HG02970 (cell line): ENCODE results near the gene LRRC3B.

Experiments
- ATAC-seq: cut with Tn5 transposase; IDR thresholded peaks from one replicate; pipeline ENCODE4 v1.9.1; 2021; ENCODE audit warnings: mild to moderate bottlenecking, moderate library complexity, moderate number of reproducible peaks; ENCODE audit not compliant: unreplicated experiment, low FRiP score

The LRRC3B gene

DNA sequence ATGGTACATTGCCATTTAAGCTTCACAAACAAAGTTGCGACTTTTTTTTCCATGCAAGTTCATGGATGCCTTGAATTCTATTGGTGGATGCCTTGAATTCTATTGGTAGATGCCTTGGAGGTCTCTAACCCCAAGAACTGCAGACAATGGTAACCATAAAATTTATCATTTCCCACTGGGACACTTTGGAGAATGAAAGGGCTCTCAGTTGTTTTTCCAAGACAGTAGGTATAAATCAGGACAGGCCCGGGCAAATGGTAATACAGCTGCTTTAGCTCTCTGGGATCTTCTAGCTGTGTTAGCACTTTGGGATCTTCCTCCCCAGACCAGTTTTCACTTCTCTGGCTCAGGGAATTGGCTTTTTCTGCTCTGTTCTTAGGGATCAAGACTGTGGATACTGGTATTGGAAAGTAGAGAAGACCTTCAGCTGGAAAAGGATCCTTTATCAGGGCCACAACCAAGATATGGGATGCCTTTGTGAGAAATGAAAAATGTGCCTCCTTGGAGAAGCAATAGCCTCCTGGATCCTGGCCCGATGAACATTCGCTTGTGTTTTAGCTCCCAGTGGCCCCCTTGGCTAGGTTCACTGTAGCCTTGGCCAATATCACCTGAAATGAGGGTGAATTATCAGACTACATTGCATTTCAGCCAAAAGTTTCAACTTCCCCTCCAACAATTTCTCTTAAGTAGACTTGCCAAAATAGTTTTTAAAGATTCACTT, 8.3 kb downstream of the LRRC3B start:
- no peak for ATAC-seq

DNA sequence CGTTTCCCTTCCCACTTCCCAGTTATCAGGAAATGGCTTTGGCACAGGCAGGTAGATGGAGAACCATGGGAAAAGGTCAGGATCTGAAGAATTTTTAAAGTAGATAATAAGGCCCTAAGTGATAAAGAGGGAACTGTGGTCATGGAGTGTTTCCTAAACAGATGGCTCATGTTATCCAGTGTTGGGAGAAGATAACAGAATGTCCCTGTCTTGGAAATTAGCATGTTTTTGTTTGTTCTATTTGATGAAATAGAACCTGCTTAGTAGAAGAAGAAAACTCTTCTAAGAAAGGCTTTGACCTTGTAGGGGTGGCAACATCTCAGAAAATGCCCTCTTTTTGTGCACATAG, 8.8 kb downstream of the LRRC3B start:
- ATAC-seq, result no peak

DNA sequence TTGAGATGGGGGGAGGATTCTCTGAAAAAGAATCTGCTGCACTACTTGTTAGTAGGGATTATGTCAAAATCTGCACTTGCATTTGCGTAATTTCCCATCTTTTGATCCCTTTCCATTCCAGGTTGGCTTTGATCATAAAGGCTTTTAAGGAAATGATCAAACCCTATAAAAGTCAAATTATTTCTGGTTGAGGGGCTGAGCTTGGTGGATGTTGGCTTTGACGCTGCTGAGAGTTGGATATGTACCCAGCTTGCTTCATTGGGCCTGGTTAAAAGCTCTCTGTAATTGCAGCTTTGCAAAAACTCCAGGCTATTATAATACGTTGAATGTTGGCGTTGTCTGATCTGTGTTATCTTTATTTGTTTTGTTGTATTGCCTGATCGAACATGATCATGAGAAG, 12.0 kb downstream of the LRRC3B start:
- ATAC-seq, result no peak

DNA sequence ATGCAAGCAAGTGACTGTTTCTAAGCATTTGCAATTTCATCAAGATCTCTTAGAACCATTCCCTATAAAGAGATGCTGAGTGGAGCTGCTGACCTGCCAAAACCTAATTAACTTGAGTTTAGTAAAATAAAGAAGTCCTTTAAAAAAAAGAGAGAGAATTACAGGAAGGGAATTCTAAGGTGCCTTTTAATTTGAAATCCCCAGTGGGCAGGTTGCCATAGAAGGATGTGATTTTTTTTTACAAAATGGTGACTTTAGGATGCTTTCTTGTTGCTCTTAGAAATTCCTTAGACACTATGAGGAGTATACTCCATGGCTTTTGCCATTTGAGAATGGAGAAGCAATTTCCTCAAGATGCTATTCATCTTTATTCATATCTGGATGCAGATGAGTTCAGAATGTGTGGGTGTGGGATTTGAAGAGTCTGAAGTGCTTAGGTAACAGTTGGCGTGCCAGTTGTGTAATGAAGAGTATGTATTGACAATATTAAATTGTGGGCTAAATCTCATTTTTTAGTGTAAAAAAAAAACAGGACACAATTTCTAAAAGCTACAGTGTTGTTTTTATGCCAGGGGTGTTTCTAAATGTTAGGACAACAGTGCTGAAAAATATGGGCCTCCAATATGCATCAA, 13.6 kb downstream of the LRRC3B start:
- no peak for ATAC-seq

DNA sequence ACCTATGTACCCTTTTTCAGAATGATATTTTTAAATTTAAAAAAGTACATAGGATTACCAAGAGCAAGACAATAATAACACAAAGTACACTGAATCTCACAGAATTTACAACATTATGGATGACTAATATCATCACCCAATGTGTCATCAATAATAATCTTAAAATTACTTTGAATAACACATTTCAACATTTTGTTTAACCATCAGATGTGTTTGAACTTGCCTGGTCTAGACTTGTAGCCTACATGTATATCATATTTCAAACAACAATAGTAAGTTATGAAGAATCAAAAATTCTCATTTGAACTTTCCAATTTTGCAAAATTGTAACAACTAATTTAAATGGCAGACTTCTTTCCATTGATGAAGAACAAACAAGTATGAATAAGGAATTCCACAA, 15.1 kb downstream of the LRRC3B start:
- no peak for ATAC-seq

DNA sequence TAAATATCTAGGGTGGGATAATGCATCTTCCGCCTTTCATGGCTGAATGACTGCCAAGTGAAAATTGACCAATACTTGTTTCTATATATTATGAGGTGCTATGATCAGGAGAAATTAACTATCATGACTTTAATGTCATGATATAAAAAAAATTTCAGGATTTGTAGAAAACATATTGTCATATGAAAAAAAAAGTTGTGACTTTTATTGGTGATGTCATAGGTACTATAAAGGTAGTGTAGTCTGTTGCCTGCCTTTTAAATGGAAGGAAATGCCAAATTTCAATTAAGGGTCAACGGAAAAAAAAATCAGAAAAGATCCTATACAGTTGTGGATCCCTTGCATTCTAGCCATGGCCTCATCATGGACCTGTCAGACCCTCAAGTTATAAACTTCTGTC, 15.5 kb downstream of the LRRC3B start:
- no peak for ATAC-seq

DNA sequence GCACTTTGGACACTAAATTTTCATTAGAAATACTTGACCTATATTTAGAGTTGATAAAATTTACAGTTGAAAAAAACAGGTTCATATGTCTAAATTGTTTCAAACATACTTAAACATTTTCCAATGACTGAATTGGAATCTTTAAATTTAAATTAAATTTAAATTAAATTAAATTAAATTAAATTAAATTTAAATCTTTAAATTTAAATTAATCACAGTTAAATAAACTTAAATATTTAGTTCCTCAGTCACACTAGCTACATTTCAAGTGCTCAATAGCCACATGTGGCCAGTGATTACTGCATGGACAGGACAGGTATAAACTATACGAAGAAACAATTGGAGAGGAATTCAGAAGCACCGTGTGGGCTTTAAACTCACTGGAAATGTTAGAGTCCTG, 16.8 kb downstream of the LRRC3B start:
- ATAC-seq, result no peak

DNA sequence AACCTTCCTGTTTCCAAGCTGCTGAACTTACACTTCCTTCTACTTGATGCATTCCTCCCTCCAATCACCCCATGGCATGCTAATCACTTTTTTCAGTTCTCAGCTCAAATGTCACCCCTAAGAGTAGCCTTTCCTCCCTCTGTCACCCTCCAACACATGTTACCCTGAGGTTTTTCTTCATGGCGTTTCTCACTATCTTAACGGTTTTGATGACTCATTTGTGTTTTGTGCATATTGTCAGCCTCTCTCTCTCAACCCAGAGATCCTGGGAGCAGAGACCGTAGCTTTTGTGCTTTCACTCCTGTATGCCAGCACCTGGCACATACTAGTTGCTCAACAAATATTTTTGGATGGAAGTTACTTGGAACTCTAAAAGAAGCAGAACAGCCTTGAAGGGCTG, 24.5 kb downstream of the LRRC3B start:
- no peak for ATAC-seq

DNA sequence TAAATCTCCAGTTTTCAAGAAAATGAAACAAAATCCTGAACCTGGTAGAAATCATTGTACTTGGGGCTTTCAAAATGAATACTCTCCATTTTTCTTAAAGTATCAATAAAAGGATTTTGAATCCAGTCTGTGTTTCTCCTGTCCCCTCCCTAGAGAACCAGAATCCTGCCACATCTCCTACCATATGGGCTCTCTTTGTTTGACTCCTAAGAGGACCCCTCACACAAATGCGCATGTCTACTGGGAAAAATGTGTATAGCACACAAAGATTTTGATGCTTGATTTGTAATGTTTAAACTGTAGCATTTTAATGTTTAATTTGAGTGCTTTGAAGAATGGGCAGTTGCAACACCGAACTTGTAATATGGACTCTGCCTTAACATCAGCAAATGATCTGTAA, 25.9 kb downstream of the LRRC3B start:
- ATAC-seq, result no peak

DNA sequence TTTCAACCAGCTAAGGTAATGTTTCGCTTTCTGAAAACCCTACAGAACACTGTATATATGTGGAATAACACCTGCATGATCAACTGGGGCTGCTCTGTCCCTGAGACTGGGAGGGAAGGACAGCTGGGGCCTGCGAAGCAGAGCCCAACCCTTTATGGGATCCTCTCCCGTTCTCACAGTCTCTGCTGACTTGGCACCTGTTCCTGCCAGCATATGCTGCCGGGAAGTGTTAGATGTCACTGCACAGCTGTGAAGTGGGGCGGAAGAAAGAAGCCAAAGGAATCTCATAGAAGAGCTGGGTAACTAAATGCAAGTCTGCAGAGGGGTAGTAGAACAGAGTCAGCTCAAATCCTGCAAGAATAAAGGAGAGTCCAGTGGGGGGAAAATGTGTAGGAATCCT, 29.6 kb downstream of the LRRC3B start:
- ATAC-seq, result no peak

DNA sequence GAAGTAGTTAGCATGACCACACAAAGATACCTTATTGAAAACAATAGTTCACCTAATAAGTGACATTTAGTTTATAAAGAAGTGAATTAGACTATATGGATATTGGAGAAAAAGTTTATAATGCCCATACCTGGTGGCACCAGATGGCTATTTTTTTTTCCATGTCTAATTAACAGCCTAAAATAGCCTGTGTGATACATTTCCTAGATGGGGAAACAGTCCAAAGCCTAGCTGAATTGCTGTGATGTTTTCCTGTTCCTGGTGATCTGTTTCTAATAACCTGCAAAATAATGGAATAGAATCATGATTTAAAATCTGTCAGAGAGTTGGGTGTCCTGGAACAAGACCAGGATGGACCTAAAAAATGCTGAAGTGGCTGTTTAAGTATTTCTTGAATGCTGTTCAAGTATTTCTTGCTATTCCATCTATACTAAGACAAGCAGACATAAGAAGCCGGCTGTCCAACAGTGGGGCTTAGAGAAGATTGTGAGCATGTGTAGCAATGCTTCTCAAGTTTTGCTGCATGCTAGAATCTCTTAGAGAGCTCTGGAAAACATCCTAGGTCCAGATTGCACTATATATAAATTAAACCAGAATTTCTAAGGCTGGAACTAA, 31.3 kb downstream of the LRRC3B start:
- no peak for ATAC-seq

DNA sequence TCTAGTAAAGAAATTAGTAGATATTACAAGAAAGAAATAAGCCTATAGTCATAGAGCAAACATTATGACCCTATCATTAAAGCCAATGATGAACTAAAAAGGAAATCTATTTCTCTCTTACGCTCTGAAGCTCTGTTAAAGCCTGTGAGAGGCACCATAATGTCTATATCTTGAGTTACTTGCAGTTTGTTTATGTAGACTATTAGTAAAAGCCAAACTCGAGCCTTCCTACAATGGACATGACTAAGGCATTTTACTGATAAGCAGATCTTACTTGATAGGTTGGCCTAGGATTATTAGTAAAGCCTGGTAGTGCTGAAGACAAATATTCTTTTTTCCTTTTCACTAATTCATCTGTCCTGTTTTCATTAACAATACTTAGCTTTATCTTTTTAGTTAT, 32.7 kb downstream of the LRRC3B start:
- no peak for ATAC-seq

DNA sequence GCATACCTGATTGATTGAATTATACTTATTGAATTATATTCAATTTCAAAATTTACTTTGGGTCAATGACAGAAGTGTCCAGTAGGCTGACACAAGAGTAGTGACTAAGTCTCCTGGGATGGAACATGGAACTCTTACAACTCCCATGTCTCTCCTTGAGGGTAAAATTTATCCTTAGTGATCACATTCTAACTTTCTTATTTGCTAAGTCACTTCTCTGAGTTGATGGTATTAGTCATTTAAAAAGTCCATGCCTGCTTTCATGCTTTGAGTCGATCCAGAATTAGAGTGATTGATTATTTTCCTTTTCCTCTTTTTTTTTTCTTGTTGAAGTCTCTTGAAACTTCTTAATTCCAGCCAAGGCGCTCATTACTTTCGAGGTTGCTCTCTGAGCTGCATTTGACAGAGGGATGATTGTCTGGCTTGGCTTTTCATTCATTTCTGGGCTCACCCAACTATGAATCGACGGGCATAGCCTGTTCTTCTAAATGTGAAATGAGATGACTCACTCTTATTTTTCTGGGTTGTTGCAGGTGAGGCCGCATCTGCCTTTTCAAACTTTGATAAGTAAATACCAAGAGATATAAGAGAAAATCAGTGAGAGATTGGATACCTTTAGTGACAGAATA, 34.9 kb downstream of the LRRC3B start:
- ATAC-seq, result no peak

DNA sequence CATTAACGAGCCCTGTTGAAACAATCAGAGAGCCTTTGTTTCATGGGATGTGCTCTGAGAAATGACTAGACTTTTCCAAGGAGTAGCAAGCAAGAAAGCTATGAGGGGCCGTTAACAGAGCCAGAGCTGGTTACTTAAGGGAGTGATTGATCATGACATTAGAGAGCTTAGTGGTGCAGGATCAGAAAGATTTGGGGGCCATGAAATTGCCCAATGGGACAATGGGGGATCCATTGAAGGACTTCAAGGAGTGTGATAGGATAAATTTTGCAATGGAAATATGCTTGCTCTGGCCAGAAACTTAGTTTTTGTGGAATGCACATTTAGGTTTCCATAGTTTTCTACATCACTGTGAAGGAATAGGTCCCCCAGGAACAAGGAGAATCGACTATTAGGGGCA, 45.6 kb downstream of the LRRC3B start:
- ATAC-seq, result no peak

DNA sequence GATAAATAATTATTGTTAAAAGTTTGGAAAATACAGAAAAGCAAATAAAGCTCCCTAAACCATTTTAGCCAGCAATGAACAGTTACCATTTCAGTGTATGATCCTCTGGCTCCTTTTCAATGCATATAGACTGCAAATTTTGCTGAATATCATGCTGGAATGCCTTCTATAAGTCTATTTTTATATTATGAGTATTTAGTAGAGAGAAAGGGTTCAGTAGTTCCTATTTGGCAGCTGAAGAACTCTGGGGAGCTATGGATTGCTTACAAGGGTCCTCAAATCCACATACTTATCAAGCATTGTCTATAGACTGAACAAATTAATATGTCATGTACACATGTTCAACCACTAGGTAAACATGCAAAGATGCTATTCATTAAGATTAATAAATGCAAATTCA, 46.1 kb downstream of the LRRC3B start:
- ATAC-seq, result no peak

DNA sequence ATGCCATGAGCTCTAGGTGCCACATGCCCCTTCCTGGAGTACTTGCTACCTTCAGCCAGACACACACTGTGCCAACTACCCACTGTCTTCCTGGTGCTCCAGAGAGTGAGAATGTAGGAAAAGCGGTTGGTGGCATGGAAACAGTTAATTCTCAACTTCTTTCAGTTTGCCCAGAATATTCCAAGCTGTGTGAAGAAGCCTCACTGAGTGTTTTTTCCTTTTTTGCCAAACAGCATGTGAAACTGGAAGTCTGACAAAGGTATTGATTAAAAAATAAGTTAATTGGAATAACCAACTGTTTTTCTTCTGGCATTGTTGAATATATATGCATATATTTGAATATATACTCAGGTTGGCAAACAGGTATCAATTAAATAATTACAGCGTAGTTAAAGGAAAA, 52.8 kb downstream of the LRRC3B start:
- no peak for ATAC-seq

DNA sequence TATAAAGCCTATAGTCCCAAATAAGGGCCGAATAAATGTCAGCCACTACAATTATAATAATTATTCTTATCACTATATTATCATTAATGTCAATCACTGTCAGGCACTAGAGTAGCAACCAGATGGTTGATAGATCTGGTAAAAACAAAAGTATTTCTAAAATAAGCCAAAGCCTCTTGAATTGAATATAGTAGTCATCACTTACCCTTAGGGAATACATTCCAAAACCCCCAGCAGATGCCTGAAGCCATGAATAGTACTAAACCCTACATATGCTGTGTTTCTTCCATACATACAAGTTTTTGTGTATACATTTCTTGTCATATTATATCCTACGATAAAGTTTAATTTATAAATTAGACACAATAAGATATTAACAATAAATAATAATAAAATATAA, 59.1 kb downstream of the LRRC3B start:
- no peak for ATAC-seq

DNA sequence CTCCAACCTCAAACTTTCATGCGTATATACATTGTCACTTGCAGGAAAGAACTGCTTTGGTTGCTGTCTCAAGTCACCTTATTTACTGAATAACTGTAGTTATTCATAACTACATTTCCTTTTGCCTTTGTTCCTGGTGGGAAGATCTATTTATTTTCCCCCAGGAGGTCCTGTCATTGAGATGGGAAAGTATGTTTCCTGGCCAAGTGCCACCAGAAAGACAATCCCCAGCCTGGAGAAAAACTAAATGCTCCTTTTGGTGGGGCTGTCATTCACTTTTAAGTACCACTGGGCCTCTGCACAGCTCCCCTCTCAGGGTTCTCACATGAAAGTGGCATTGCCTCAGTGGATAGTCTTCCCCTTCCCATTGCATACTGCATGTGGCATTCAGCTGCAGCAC, 59.8 kb downstream of the LRRC3B start:
- ATAC-seq, result no peak

DNA sequence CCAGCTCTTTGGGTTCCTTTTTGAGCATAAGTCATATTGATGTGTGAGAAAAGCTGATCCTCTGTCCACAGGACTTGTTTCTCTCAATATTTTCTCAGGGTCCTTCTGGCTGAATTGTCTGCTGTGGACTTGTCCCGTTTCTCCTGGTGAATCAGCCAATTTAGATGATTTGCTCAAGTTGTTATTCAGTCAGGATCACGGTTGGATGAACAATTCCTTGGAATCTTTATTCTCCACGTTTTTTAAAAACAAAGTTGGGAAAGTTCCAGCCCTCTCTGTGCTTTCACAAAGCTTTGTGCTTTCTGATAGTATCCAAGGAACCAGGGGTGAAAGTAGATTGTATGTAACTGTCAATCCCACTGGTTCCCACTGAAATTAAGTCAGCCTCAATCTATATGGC, 61.3 kb downstream of the LRRC3B start:
- no peak for ATAC-seq

DNA sequence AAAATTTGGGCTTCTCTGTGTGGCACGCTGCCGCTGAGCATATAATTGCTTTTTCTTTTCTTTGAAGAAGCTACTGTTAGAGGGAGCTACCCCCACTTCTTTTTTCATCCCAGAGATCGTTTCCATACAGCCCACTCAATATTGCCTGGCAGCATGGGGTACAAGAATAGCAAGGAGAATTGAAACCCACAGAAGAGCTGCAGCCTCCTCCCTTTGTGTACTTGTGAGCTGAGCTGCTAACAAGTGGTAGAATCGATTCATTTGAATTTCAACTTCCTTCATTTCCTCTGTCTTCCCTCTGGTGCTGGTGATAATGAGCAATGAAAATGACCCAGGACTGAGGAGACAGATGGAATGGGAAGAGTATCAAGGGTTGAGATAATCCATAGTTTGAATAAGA, 64.9 kb downstream of the LRRC3B start:
- no peak for ATAC-seq

DNA sequence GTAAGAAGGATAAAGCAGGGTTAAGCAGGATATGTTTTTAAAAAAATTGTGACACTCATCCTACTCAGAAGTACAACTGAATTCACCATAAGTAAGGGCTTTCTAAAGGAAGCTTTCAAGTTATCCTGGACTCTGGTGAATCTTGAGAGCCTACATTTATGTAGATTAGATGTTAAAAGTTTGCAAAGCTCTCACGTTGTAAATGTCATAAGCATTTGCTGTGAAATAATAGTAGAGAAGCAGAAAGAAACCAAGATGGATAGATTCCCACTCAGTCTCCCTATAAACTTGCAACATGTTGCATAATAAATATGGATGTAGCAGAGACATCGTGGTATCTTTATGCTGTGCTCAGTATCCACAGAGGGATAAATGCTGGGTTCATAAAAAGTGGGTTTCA, 77.0 kb downstream of the LRRC3B start:
- no peak for ATAC-seq

DNA sequence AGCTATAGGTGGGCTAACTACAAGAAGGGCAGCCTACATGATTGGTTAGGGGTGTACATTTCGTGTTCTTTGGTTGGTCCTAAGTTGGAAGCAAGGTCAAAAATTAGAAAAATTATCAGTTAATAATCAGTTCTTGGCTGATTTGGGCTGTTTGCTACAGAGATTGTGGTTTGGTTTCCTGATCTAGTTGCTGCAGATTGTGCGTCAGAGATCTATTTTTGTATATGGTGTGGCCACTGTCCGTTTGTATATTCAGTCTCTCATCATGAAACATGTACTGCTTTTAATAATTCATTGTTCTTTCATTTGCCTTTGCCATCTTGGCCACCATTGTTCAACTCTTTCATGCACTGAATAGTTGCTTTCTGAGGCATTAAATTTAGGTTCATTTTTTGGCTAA, 80.9 kb downstream of the LRRC3B start:
- ATAC-seq, result no peak
